IgD-negative memory B cell (primary cell): Measurements from ENCODE around the gene SLC16A8. TPM values are rescaled to one million over a fixed set of nuclear protein-coding genes. Genes with fewer than 3 reads are reported as not detected.
"Not testable (repeated sequence)": the region's sequence is repeated elsewhere in the genome, so short reads cannot be mapped to it uniquely, and the experiment has no call there.

Experiments
- H3K27ac Mint-ChIP-seq, 3 donors: one replicate each; pipeline ENCODE4 v1.8.0; 2020 to 2022; ENCODE audit warnings: mild to moderate bottlenecking in 3 of 3, mixed read lengths in 3 of 3, moderate library complexity in 1 of 3
- H3K27me3 Mint-ChIP-seq: one replicate; pipeline ENCODE4 v1.8.0; 2021; ENCODE audit warnings: mixed read lengths
- H3K36me3 Mint-ChIP-seq: one replicate; pipeline ENCODE4 v1.8.0; 2020; ENCODE audit warnings: mild to moderate bottlenecking, mixed read lengths
- H3K4me1 Mint-ChIP-seq, 3 donors: one replicate each; pipeline ENCODE4 v1.8.0; 2020 to 2022; ENCODE audit warnings: mixed read lengths in 3 of 3, mild to moderate bottlenecking in 1 of 3
- H3K4me3 Mint-ChIP-seq, 4 donors: one replicate each; pipeline ENCODE4 v1.8.0; 2020 to 2022; ENCODE audit warnings: mild to moderate bottlenecking in 4 of 4, mixed read lengths in 4 of 4, moderate library complexity in 3 of 4
- H3K9me3 Mint-ChIP-seq, 3 donors: one replicate each; pipeline ENCODE4 v1.8.0; 2020 to 2021; ENCODE audit warnings: mixed read lengths in 3 of 3, mild to moderate bottlenecking in 1 of 3
- polyA plus RNA-seq: library from polyadenylated mRNA; unstranded; fragments of 300-500 nt; fragmentation: Illumina TruSeq; gene quantifications from one replicate; pipeline ENCODE4 v1.2.3, GENCODE V29; 2021

Gene SLC16A8
- polyA plus RNA-seq, 1 donor from 2014 or later: not detected

- no peak overlapping the region for H3K4me3 Mint-ChIP-seq
- H3K36me3 Mint-ChIP-seq: no peaks in the 10 kb centered on the region
- H3K4me1 Mint-ChIP-seq: peaks cover 0 to 12% (median 3%) of the 10 kb centered on the region in 3 donors
- H3K27ac Mint-ChIP-seq: no peak overlapping the region
- no peaks in the 10 kb centered on the region for H3K9me3 Mint-ChIP-seq
- H3K27me3 Mint-ChIP-seq: peaks cover 21% of the 10 kb centered on the region
Observed at GRCh38 chr22:38038426-38038825, 45.6 kb downstream of the SLC16A8 start.

GRCh38 chr22:38037367-38038150 is 46.4 kb downstream of the SLC16A8 start:
- peaks cover 19% of the 10 kb centered on the region for H3K27me3 Mint-ChIP-seq
- not testable (repeated sequence) for H3K27ac Mint-ChIP-seq

GRCh38 chr22:38036392-38037062 is 47.5 kb downstream of the SLC16A8 start:
- H3K4me3 Mint-ChIP-seq: no peak overlapping the region
- H3K27ac Mint-ChIP-seq: peak overlapping the region in 1 of 3 donors; percentile 9

More at GRCh38 chr22:38037367-38038150, 46.4 kb downstream of the SLC16A8 start:
- H3K4me3 Mint-ChIP-seq, H3K9me3 Mint-ChIP-seq, H3K36me3 Mint-ChIP-seq: not testable (repeated sequence)
- H3K4me1 Mint-ChIP-seq: peaks cover 0 to 12% (median 3%) of the 10 kb centered on the region in 3 donors

GRCh38 chr22:38035530-38035885 is 48.5 kb downstream of the SLC16A8 start:
- Mint-ChIP-seq H3K4me3 (no peak overlapping the region), H3K27me3 (peaks cover 13% of the 10 kb centered on the region), H3K36me3 (peaks cover 1% of the 10 kb centered on the region), H3K9me3 (no peaks in the 10 kb centered on the region), H3K27ac (peak overlapping the region in 1 of 3 donors; percentile 19), H3K4me1 (peaks cover 0 to 3% (median 1%) of the 10 kb centered on the region in 3 donors)

More at GRCh38 chr22:38036392-38037062, 47.5 kb downstream of the SLC16A8 start:
- Mint-ChIP-seq H3K27me3 (peaks cover 13% of the 10 kb centered on the region), H3K4me1 (peaks cover 0 to 3% (median 3%) of the 10 kb centered on the region in 3 donors), H3K9me3 (no peaks in the 10 kb centered on the region), H3K36me3 (peaks cover 1% of the 10 kb centered on the region)

- H3K27me3 Mint-ChIP-seq: peaks cover 10% of the 10 kb centered on the region
- no peaks in the 10 kb centered on the region for H3K9me3 Mint-ChIP-seq
- peaks cover 1% of the 10 kb centered on the region for H3K36me3 Mint-ChIP-seq
- peak overlapping the region in 1 of 4 donors; percentile 47 for H3K4me3 Mint-ChIP-seq
- peaks cover 0 to 3% (median 1%) of the 10 kb centered on the region in 3 donors for H3K4me1 Mint-ChIP-seq
- H3K27ac Mint-ChIP-seq: no peak overlapping the region
Observed at GRCh38 chr22:38034884-38035529, 49.0 kb downstream of the SLC16A8 start.

GRCh38 chr22:38034278-38034882 is 49.6 kb downstream of the SLC16A8 start:
- peaks cover 8% of the 10 kb centered on the region for H3K27me3 Mint-ChIP-seq
- no peak overlapping the region for H3K27ac Mint-ChIP-seq
- peaks cover 0 to 5% (median 1%) of the 10 kb centered on the region in 3 donors for H3K4me1 Mint-ChIP-seq
- H3K4me3 Mint-ChIP-seq: no peak overlapping the region
- peaks cover 1% of the 10 kb centered on the region for H3K36me3 Mint-ChIP-seq
- H3K9me3 Mint-ChIP-seq: no peaks in the 10 kb centered on the region

GRCh38 chr22:38033522-38034277 is 50.3 kb downstream of the SLC16A8 start:
- Mint-ChIP-seq H3K4me1 (peaks cover 0 to 8% (median 1%) of the 10 kb centered on the region in 3 donors), H3K27ac (no peak overlapping the region), H3K27me3 (peaks cover 8% of the 10 kb centered on the region), H3K9me3 (no peaks in the 10 kb centered on the region), H3K4me3 (no peak overlapping the region), H3K36me3 (peaks cover 1% of the 10 kb centered on the region)

GRCh38 chr22:38032681-38033521 is 51.1 kb downstream of the SLC16A8 start:
- Mint-ChIP-seq H3K27ac (no peak overlapping the region), H3K36me3 (peaks cover 1% of the 10 kb centered on the region), H3K9me3 (no peaks in the 10 kb centered on the region), H3K27me3 (peaks cover 7% of the 10 kb centered on the region), H3K4me1 (peaks cover 0 to 8% (median 1%) of the 10 kb centered on the region in 3 donors), H3K4me3 (no peak overlapping the region)

- H3K27ac Mint-ChIP-seq: no peak overlapping the region
- no peaks in the 10 kb centered on the region for H3K9me3 Mint-ChIP-seq
- no peak overlapping the region for H3K4me3 Mint-ChIP-seq
- H3K4me1 Mint-ChIP-seq: peaks cover 0 to 8% (median 1%) of the 10 kb centered on the region in 3 donors
- peaks cover 6% of the 10 kb centered on the region for H3K27me3 Mint-ChIP-seq
- peaks cover 3% of the 10 kb centered on the region for H3K36me3 Mint-ChIP-seq
Observed at GRCh38 chr22:38031491-38031890, 52.5 kb downstream of the SLC16A8 start.

- H3K36me3 Mint-ChIP-seq: peaks cover 3% of the 10 kb centered on the region
- H3K27me3 Mint-ChIP-seq: peaks cover 8% of the 10 kb centered on the region
- peaks cover 0 to 8% (median 1%) of the 10 kb centered on the region in 3 donors for H3K4me1 Mint-ChIP-seq
- no peak overlapping the region for H3K4me3 Mint-ChIP-seq
- H3K9me3 Mint-ChIP-seq: no peaks in the 10 kb centered on the region
- H3K27ac Mint-ChIP-seq: no peak overlapping the region
Observed at GRCh38 chr22:38030311-38031133, 53.5 kb downstream of the SLC16A8 start.

- Mint-ChIP-seq H3K27ac (no peak overlapping the region), H3K9me3 (no peaks in the 10 kb centered on the region), H3K27me3 (peaks cover 8% of the 10 kb centered on the region), H3K4me1 (peaks cover 0 to 6% (median 1%) of the 10 kb centered on the region in 3 donors), H3K4me3 (no peak overlapping the region), H3K36me3 (peaks cover 3% of the 10 kb centered on the region)
Observed at GRCh38 chr22:38029901-38030300, 54.1 kb downstream of the SLC16A8 start.

GRCh38 chr22:38029370-38029769 is 54.6 kb downstream of the SLC16A8 start:
- peaks cover 3% of the 10 kb centered on the region for H3K36me3 Mint-ChIP-seq
- H3K27me3 Mint-ChIP-seq: peaks cover 8% of the 10 kb centered on the region
- peaks cover 0 to 5% (median 0%) of the 10 kb centered on the region in 3 donors for H3K4me1 Mint-ChIP-seq
- H3K9me3 Mint-ChIP-seq: no peaks in the 10 kb centered on the region
- peak overlapping the region in 1 of 4 donors; percentile 55 for H3K4me3 Mint-ChIP-seq
- no peak overlapping the region for H3K27ac Mint-ChIP-seq
